Neural cell (in vitro differentiated cells): ENCODE data around the gene ZSWIM7.

Experiments used
- EP300 ChIP-seq: fragments of 450-650 bp; conservative IDR thresholded peaks from 2 replicates; pipeline ENCODE4 v1.6.1; 2014; ENCODE audit warnings: antibody characterized with exemption, mild to moderate bottlenecking, moderate library complexity; ENCODE audit not compliant: poor library complexity, severe bottlenecking
- EZH2 ChIP-seq: fragments of 200-600, 300-800 bp; shearing (Covaris generic), sonication (generic); IDR thresholded peaks from 2 replicates; pipeline ENCODE4 v1.6.1; 2014; ENCODE audit warnings: antibody characterized with exemption, low read length, borderline replicate concordance, mild to moderate bottlenecking; ENCODE audit not compliant: insufficient read depth, poor library complexity, severe bottlenecking
- REST ChIP-seq: IDR thresholded peaks from 2 replicates; pipeline ENCODE4 v1.6.1; 2012; ENCODE audit warnings: borderline replicate concordance
- SMC3 ChIP-seq: fragments of 450-650 bp; conservative IDR thresholded peaks from 2 replicates; pipeline ENCODE4 v1.6.1; 2014; ENCODE audit warnings: antibody characterized with exemption, mild to moderate bottlenecking, moderate library complexity; ENCODE audit not compliant: poor library complexity

DNA sequence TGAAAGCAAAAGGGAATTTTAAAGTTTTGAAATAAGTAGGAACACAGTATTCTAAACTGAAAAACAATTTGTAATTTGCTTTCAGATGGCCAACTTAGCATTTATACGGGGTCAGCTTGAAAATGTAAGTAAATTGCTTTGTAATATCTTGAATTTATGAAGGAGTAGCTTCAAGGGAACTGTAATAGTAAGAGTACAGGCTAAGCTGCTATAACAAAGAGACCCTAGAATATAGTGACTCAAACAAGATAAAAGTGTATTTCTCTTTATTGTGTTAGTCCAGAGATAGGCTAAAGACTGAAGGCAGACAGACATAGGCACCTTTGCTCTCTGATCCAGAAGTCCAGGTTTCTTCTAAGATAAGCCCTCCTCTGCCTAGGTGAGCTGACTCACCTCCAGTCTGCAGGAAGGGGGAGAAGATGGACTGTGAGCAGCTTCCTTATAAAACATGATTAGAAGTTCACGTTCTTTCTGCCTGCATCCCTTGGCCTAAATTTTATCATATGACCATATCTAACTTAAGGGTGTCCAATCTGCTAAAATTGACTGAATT is 3.3 kb upstream of the ZSWIM7 start:
- TF ChIP-seq EZH2: no peak
- no peak for TF ChIP-seq REST
- TF ChIP-seq SMC3: no peak
- TF ChIP-seq EP300: no peak
